ENCODE results near the gene AMPD3.

The AMPD3 gene

DNA sequence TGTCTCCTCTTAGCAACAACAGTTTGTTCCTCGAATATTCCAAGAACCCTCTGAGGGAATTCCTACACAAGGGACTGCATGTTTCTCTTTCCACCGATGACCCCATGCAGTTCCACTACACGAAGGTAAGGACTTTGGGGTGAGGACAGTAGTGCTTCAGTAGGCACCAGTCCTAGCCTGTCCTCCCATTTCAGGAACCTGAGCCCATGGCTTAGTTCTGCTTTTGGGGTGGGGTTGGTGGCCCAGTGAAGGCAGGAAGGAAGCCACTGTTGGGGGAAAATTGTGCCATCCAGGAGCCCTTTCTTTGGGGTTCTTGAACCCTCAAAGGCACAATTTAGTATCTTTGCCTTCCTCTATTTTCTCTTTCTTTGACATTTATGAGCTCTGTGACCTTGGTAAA, 47.7 kb downstream of the AMPD3 start:
- Histone ChIP-seq H3K9me3 (replicated peaks; ENCODE audit: insufficient read depth, low read length) (no peaks in the 10 kb centered on the region), H3F3A (ENCODE audit: insufficient read depth, low read length) (no peaks in the 10 kb centered on the region), H3K27me3 (replicated peaks; ENCODE audit: insufficient read depth, low read length) (no peaks in the 10 kb centered on the region), H3K27ac (ENCODE audit: low read length) (no peak overlapping the region), H3K4me2 (ENCODE audit: low read depth, low read length) (no peak overlapping the region), H3K4me1 (ENCODE audit: low read length) (no peaks in the 10 kb centered on the region), H3K4me3 (ENCODE audit: low read length) (no peak overlapping the region), H3K79me2 (ENCODE audit: low read length) (no peaks in the 10 kb centered on the region), H2AFZ (ENCODE audit: low read length) (no peak overlapping the region), H3K9ac (ENCODE audit: low read length) (no peak overlapping the region), H3K9me2 (replicated peaks; ENCODE audit: insufficient read depth, low read length) (no peaks in the 10 kb centered on the region), H4K20me1 (ENCODE audit: insufficient read depth, low read length) (no peaks in the 10 kb centered on the region), H3K36me3 (replicated peaks; ENCODE audit: insufficient read depth, low read length) (peaks cover 4% of the 10 kb centered on the region; the same call in 1 of the 2 replicates)
- no peak for DNase-seq
- no peak for TF ChIP-seq CTCF (IDR thresholded peaks at IDR 0.05; ENCODE audit: low read length)
- TF ChIP-seq EZH2 (optimal IDR thresholded peaks at IDR 0.05; ENCODE audit: low read depth, low read length): no peak
- no peak for TF ChIP-seq EZH2phosphoT487 (IDR thresholded peaks at IDR 0.05; ENCODE audit: low read length)

- peaks cover 4% of the 10 kb centered on the region; the same call in 1 of the 2 replicates for H3K36me3 ChIP-seq (replicated peaks; ENCODE audit: insufficient read depth, low read length)
These were observed 48.2 kb downstream of the AMPD3 start for GRCh38 chr11:10503221-10503620.

DNA sequence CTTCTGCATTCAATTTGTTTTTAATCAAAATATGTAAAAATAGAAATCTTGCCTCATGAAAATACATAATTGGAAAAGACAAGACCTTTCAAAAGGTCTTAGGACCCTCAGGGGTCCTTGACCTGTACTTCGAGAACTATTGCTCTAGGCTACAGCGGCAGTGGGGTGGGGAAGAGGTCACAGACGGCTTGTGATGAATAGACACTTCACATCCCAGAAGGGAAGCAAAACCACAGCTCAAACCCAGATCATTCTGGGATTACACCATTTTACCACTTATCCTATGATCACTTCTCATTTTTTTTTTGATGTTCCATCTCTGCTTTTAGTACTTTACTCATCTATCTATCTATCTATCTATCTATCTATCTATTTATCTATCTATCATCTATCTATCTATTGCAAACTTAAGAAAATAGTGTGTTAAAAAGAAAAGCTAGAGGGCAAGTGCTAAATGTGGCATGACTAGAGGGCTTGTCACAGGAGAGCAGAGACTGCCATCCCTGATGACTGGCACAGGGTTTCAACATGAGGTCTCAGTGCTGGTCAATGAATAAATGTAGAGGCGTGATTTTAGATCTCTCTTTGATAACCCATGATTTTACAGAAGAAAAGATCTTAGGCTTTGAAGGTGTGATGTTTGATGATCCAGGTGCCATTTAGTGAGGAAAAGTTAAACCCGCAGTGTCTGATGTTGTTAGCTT, 48.9 kb downstream of the AMPD3 start:
- H3K4me2 ChIP-seq (ENCODE audit: low read depth, low read length): no peak overlapping the region
- no peaks in the 10 kb centered on the region for H3K27me3 ChIP-seq (replicated peaks; ENCODE audit: insufficient read depth, low read length)
- no peak overlapping the region for H2AFZ ChIP-seq (ENCODE audit: low read length)
- no peak overlapping the region for H3K27ac ChIP-seq (ENCODE audit: low read length)
- no peaks in the 10 kb centered on the region for H3K4me1 ChIP-seq (ENCODE audit: low read length)
- no peak for TF ChIP-seq EZH2 (optimal IDR thresholded peaks at IDR 0.05; ENCODE audit: low read depth, low read length)
- no peak for TF ChIP-seq CTCF (IDR thresholded peaks at IDR 0.05; ENCODE audit: low read length)
- no peak for TF ChIP-seq EZH2phosphoT487 (IDR thresholded peaks at IDR 0.05; ENCODE audit: low read length)
- no peak for DNase-seq
- H3K9me3 ChIP-seq (replicated peaks; ENCODE audit: insufficient read depth, low read length): no peaks in the 10 kb centered on the region
- H3K36me3 ChIP-seq (replicated peaks; ENCODE audit: insufficient read depth, low read length): peaks cover 4% of the 10 kb centered on the region; the same call in 1 of the 2 replicates
- H3K79me2 ChIP-seq (ENCODE audit: low read length): no peaks in the 10 kb centered on the region
- H3K9ac ChIP-seq (ENCODE audit: low read length): no peak overlapping the region
- H3K9me2 ChIP-seq (replicated peaks; ENCODE audit: insufficient read depth, low read length): no peaks in the 10 kb centered on the region
- H3K4me3 ChIP-seq (ENCODE audit: low read length): no peak overlapping the region
- no peaks in the 10 kb centered on the region for H4K20me1 ChIP-seq (ENCODE audit: insufficient read depth, low read length)
- no peaks in the 10 kb centered on the region for H3F3A ChIP-seq (ENCODE audit: insufficient read depth, low read length)

More at GRCh38 chr11:10503221-10503620, 48.2 kb downstream of the AMPD3 start:
- no peak overlapping the region for H2AFZ ChIP-seq (ENCODE audit: low read length)
- H4K20me1 ChIP-seq (ENCODE audit: insufficient read depth, low read length): no peaks in the 10 kb centered on the region
- no peaks in the 10 kb centered on the region for H3K4me1 ChIP-seq (ENCODE audit: low read length)
- TF ChIP-seq EZH2phosphoT487 (IDR thresholded peaks at IDR 0.05; ENCODE audit: low read length) (no peak), CTCF (IDR thresholded peaks at IDR 0.05; ENCODE audit: low read length) (no peak), EZH2 (optimal IDR thresholded peaks at IDR 0.05; ENCODE audit: low read depth, low read length) (no peak)
- H3F3A ChIP-seq (ENCODE audit: insufficient read depth, low read length): no peaks in the 10 kb centered on the region
- no peak overlapping the region for H3K4me3 ChIP-seq (ENCODE audit: low read length)
- no peak overlapping the region for H3K27ac ChIP-seq (ENCODE audit: low read length)
- H3K9ac ChIP-seq (ENCODE audit: low read length): no peak overlapping the region
- H3K9me2 ChIP-seq (replicated peaks; ENCODE audit: insufficient read depth, low read length): no peaks in the 10 kb centered on the region
- no peak overlapping the region for H3K4me2 ChIP-seq (ENCODE audit: low read depth, low read length)
- DNase-seq: no peak
- H3K9me3 ChIP-seq (replicated peaks; ENCODE audit: insufficient read depth, low read length): no peaks in the 10 kb centered on the region
- no peaks in the 10 kb centered on the region for H3K27me3 ChIP-seq (replicated peaks; ENCODE audit: insufficient read depth, low read length)
- H3K79me2 ChIP-seq (ENCODE audit: low read length): no peaks in the 10 kb centered on the region

All from MM.1S (cell line).